Activated CD4-positive, alpha-beta T cell treated with anti-CD3 and anti-CD28 coated beads for 1 hour (primary cell): ENCODE results near the gene ALAD.

Source experiments
- DNase-seq: peaks from one replicate; pipeline ENCODE4 v3.0.0-alpha.2; 2020

Gene ALAD

DNA sequence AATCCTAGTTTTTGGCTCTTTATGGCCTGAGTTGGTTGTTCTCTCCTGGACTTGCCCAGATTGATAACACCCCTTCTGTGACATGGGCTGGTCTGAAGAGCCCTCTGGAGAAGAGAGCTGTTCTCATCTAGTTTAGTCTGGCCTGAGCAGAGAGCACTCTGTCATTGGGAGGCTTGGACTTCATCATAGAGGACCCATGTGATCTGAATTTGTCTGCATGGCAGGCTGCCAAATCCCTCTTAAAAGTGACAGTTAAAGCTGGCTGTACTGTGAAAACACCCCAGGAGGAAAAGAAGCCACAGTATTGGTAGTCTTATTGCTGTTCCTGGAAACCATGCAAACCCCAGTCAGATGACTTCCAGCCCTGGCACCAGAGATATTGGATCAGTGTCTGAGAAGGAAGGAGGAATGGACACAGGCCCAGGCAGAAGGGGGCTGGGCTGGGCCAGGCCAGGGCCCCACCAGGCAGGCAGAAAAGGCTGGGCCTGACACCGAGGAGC lies 57.3 kb downstream of the ALAD start:
- no peak for DNase-seq

DNA sequence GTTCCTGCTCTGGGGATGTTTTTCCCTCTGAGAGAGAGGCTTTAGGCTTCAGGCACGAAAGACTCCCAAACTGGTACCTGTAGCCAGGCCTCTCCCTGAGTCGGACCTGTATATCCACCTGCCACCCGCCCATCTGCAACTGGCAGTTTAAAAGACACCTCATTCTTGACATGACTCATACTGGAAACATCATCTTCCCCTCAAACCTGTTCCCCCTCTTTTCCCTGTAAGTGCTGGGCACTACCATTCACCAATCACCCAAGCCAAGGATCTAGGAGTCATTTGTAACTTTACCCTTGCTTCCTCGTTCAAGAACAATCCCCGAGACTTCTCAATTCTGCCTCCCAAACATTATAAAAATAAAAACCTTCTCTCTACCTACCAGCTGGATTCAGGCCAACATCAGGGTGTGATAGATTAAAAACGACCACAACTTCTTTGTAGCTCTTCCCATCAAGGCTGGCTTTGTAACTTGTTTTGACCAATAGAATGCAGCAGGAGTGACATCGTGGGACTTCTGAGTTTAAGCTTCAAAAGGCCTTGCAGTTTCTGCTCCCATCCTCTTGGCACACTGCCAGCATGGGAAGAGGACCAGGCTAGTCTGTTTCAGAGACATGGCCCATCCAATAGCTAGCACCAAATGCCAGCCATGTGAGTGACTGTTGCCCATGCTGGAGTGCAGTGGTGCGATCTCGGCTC lies 59.2 kb downstream of the ALAD start:
- DNase-seq = no peak

DNA sequence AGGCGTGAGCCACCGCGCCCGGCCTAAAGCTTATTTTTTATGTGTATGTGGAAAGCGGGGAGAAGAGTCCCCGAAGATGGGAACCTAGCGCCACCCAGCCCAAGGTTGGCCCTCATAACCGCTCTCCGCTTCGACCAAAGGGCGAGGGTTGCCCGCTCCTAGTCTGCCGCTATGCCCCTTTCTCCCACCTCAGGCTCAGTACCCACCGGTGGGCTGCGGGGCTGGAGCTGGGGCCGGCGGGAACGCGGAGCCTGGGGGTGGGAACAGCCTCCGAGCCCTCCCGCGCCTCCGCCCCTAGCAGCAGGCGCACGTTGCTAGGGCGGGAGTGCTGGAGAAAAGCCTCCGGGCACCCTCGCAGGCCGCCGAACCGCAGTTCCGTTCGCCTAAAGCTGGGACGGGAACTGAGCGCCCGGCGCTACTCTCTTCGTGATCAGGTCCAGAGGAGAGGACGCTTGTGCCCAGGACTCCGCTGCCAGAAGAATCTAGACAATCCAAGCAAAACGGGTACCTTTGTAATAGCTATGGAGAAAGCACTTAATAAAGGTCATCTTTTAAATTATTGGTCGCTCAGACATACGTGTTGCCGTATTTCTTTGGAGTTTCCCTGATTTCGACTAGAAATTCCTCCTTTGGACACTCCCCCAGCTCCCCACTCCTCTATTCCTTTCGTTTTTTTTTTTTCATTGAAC lies 60.9 kb downstream of the ALAD start, which contains the start of gene WDR31:
WDR31 (minus strand) TSS at position 265 of the 689 bp plus-strand sequence. CDS start 8,253 bp downstream, outside the sequence.
- peak; percentile 72 for DNase-seq

DNA sequence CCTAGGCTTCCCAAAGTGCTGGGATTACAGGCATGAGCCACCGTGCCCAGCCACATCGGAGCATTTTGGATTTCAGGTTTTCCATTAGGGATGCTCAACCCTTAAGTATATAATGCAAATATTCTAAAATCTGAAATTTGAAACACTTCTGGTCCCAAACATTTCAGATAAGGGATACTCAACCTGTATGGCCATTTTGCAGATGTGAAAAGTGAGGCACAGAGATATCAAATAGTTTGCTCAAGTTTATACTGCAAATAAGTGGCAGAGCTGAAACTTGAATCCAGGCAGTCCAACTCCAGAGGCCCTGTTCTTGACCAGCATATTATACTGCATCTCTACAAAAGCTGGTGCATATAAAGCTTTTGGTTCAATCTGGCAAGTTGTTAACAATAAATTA lies 63.4 kb downstream of the ALAD start:
- no peak for DNase-seq
